ENCODE results near the gene GCN1.
"Not testable (repeated sequence)": the region's sequence is repeated elsewhere in the genome, so short reads cannot be mapped to it uniquely, and the experiment has no call there.

The GCN1 gene

GRCh38 chr12:120212301-120212700, 17.8 kb upstream of the GCN1 start:
- no peak for DNase-seq

GRCh38 chr12:120211904-120212283, 17.4 kb upstream of the GCN1 start:
- DNase-seq, result no peak

- DNase-seq, result no peak
Measured at GRCh38 chr12:120211243-120211903, 16.9 kb upstream of the GCN1 start.

- no peak for DNase-seq
Measured at GRCh38 chr12:120209851-120210250, 15.3 kb upstream of the GCN1 start.

GRCh38 chr12:120207227-120207626, 12.7 kb upstream of the GCN1 start:
- no peak for DNase-seq

GRCh38 chr12:120206781-120207180, 12.3 kb upstream of the GCN1 start:
- DNase-seq, result not testable (repeated sequence)

GRCh38 chr12:120206228-120206627, 11.7 kb upstream of the GCN1 start:
- DNase-seq, result no peak

- no peak for DNase-seq
Measured at GRCh38 chr12:120204171-120204570, 9.7 kb upstream of the GCN1 start.

- no peak for DNase-seq
Measured at GRCh38 chr12:120200364-120200800, 5.9 kb upstream of the GCN1 start.

- peak; percentile 77 for DNase-seq
Measured at GRCh38 chr12:120199595-120200306, 5.2 kb upstream of the GCN1 start.

GRCh38 chr12:120199025-120199424, 4.5 kb upstream of the GCN1 start:
- DNase-seq, result peak; percentile 65

- no peak for DNase-seq
Measured at GRCh38 chr12:120197542-120197887, 3.0 kb upstream of the GCN1 start.

- peak; percentile 66 for DNase-seq
Measured at GRCh38 chr12:120196817-120197541, 2.5 kb upstream of the GCN1 start.

- no peak for DNase-seq
Measured at GRCh38 chr12:120196363-120196762, 1.8 kb upstream of the GCN1 start.

GRCh38 chr12:120194226-120194533, 335 bp downstream of the GCN1 start:
- DNase-seq, result no peak

- not testable (repeated sequence) for DNase-seq
Measured at GRCh38 chr12:120193286-120193685, 1.2 kb downstream of the GCN1 start.

GRCh38 chr12:120190985-120191480, 3.5 kb downstream of the GCN1 start:
- DNase-seq, result no peak

GRCh38 chr12:120190386-120190785, 4.1 kb downstream of the GCN1 start:
- DNase-seq, result no peak

GRCh38 chr12:120186654-120187053, 7.9 kb downstream of the GCN1 start:
- DNase-seq, result no peak

GRCh38 chr12:120183211-120183631, 11.3 kb downstream of the GCN1 start:
- no peak for DNase-seq

GRCh38 chr12:120181991-120182631, 12.4 kb downstream of the GCN1 start:
- DNase-seq, result no peak

- no peak for DNase-seq
Measured at GRCh38 chr12:120180975-120181374, 13.5 kb downstream of the GCN1 start.

- DNase-seq, result no peak
Measured at GRCh38 chr12:120175537-120175936, 19.0 kb downstream of the GCN1 start.

- DNase-seq, result no peak
Measured at GRCh38 chr12:120175062-120175461, 19.5 kb downstream of the GCN1 start.
